HCT116 (cell line): ENCODE measurements around the gene KANK2. TPM values are rescaled to one million over a fixed set of nuclear protein-coding genes. Genes with fewer than 3 reads are reported as not detected.

Source experiments
- ATAC-seq: fragments of 200-7000 bp; cut with Tn5 transposase; 2 replicates; pipeline ENCODE4 v1.9.1; 2020; ENCODE audit warnings: mild to moderate bottlenecking, moderate library complexity
- BruUV-seq: library from RNA; stranded (reverse); fragments of 400-500 nt; replicated peaks from 2 replicates; lab custom pipeline; 2021; lab: Mats Ljungman, UMichigan
- CTCF ChIA-PET: fragments of 300-600 bp; sonication (Branson Sonifier 250); formaldehyde crosslinking; loops from one replicate; lab custom pipeline; 2021; ENCODE audit warnings: antibody characterized with exemption; lab: Charles Lee
- POLR2A ChIA-PET: fragments of 300-600, 350-600 bp; sonication (Branson Sonifier 250); formaldehyde crosslinking; loops from one replicate; lab custom pipeline; 2021; ENCODE audit warnings: antibody characterized with exemption; lab: Charles Lee
- RAD21 ChIA-PET, 2 experiments: fragments of 300-600 bp; sonication (Branson Sonifier 250); formaldehyde crosslinking; loops; one replicate each; lab custom pipeline; 2023; ENCODE audit warnings: low total read pairs in 2 of 2; ENCODE audit not compliant: uncharacterized antibody in 2 of 2, unreplicated experiment in 2 of 2, low non-redundant PET in 1 of 2; lab: Charles Lee
- DNase-seq: peaks from one replicate; pipeline ENCODE4 v3.0.0-alpha.2; 2010; ENCODE audit warnings: low read depth, low spot score
- H2AFZ ChIP-seq: fragments of 200-600 bp; shearing (Covaris generic), sonication (generic); 2 replicates; pipeline ENCODE4 v1.6.1; 2017; ENCODE audit warnings: low read depth, mixed run types, mixed read lengths, antibody characterized with exemption, low read length; ENCODE audit not compliant: poor library complexity, severe bottlenecking
- H3K27ac ChIP-seq: 2 replicates; pipeline ENCODE4 v1.5.1; 2012; ENCODE audit warnings: low read depth, low read length
- H3K27me3 ChIP-seq: fragments of 200-600 bp; sonication (generic); 2 replicates; pipeline ENCODE4 v1.6.1; 2016; ENCODE audit warnings: mixed run types, low read length, mixed read lengths; ENCODE audit not compliant: insufficient read depth
- H3K36me3 ChIP-seq, 2 experiments: fragments of 200-500 bp in 1 of 2; fragments of 200-600 bp in 1 of 2; sonication (Bioruptor generic) in 1 of 2; sonication (generic) in 1 of 2; 2 replicates each; pipeline versions ENCODE4 v1.5.1 to v1.6.1; 2014 to 2016; ENCODE audit warnings: low read length in 2 of 2, inconsistent platforms in 1 of 2, mixed read lengths in 1 of 2, mixed run types in 1 of 2; ENCODE audit not compliant: insufficient read depth in 2 of 2, control insufficient read depth in 1 of 2
- H3K4me1 ChIP-seq, 2 experiments: fragments of 200-600 bp in 1 of 2; sonication (generic) in 1 of 2; 2 replicates each; pipeline versions ENCODE4 v1.5.1 to v1.6.1; 2012 to 2017; ENCODE audit warnings: low read length in 2 of 2, inconsistent platforms in 1 of 2, mild to moderate bottlenecking in 1 of 2, mixed read lengths in 1 of 2, mixed run types in 1 of 2, moderate library complexity in 1 of 2; ENCODE audit not compliant: insufficient read depth in 2 of 2, control insufficient read depth in 1 of 2
- H3K4me2 ChIP-seq: fragments of 200-600 bp; sonication (generic); 2 replicates; pipeline ENCODE4 v1.6.1; 2017; ENCODE audit warnings: mixed run types, low read length, mixed read lengths
- H3K4me3 ChIP-seq, 2 experiments: fragments of 200-600 bp in 1 of 2; sonication (generic) in 1 of 2; replicated peaks in 1 of 2; 2 replicates each; pipeline ENCODE4 v1.5.1; 2011 to 2016; ENCODE audit warnings: low read length in 2 of 2, control low read depth in 1 of 2, low read depth in 1 of 2, mild to moderate bottlenecking in 1 of 2, mixed read lengths in 1 of 2, mixed run types in 1 of 2
- H3K79me2 ChIP-seq: fragments of 200-600 bp; sonication (generic); 2 replicates; pipeline ENCODE4 v1.6.1; 2017; ENCODE audit warnings: mild to moderate bottlenecking, mixed run types, low read length, moderate library complexity, mixed read lengths; ENCODE audit not compliant: insufficient read depth
- H3K9ac ChIP-seq: fragments of 200-600 bp; sonication (generic); 2 replicates; pipeline ENCODE4 v1.6.1; 2016; ENCODE audit warnings: low read length, mixed read lengths
- H3K9me2 ChIP-seq: fragments of 200-600 bp; sonication (generic), shearing (Covaris generic); 2 replicates; pipeline ENCODE4 v1.6.1; 2017; ENCODE audit warnings: mixed run types, mild to moderate bottlenecking, moderate library complexity; ENCODE audit not compliant: insufficient read depth
- H3K9me3 ChIP-seq, 2 experiments: fragments of 200-500 bp in 1 of 2; fragments of 200-600 bp in 1 of 2; sonication (Bioruptor generic) in 1 of 2; sonication (generic) in 1 of 2; 2 replicates each; pipeline ENCODE4 v1.6.1; 2014 to 2017; ENCODE audit warnings: low read length in 2 of 2, mixed read lengths in 2 of 2, inconsistent platforms in 1 of 2, low read depth in 1 of 2, mild to moderate bottlenecking in 1 of 2, mixed run types in 1 of 2, moderate library complexity in 1 of 2; ENCODE audit not compliant: control insufficient read depth in 1 of 2, insufficient read depth in 1 of 2
- H4K20me1 ChIP-seq: fragments of 200-600 bp; sonication (generic), shearing (Covaris generic); 2 replicates; pipeline ENCODE4 v1.6.1; 2017; ENCODE audit warnings: mixed run types, mild to moderate bottlenecking, moderate library complexity; ENCODE audit not compliant: insufficient read depth
- ATF3 ChIP-seq: IDR thresholded peaks from 2 replicates; pipeline ENCODE4 v1.6.1; 2012
- CEBPB ChIP-seq: IDR thresholded peaks from 2 replicates; pipeline ENCODE4 v1.6.1; 2012; ENCODE audit warnings: low read depth
- CTCF ChIP-seq, 3 experiments: fragments of 200-600 bp in 1 of 3; sonication (generic) in 1 of 3; IDR thresholded peaks in 2 of 3; conservative IDR thresholded peaks in 1 of 3; 2 replicates each; pipeline ENCODE4 v1.5.1; 2012 to 2017; ENCODE audit warnings: low read depth in 2 of 3, low read length in 2 of 3, antibody characterized with exemption in 1 of 3, borderline replicate concordance in 1 of 3, control low read depth in 1 of 3, mild to moderate bottlenecking in 1 of 3, mixed read lengths in 1 of 3, mixed run types in 1 of 3, moderate library complexity in 1 of 3; ENCODE audit not compliant: insufficient read depth in 1 of 3
- EGR1 ChIP-seq: IDR thresholded peaks from 2 replicates; pipeline ENCODE4 v1.6.1; 2012; ENCODE audit warnings: low read depth
- FOSL1 ChIP-seq: IDR thresholded peaks from 2 replicates; pipeline ENCODE4 v1.6.1; 2012; ENCODE audit warnings: low read depth
- MAX ChIP-seq: IDR thresholded peaks from 2 replicates; pipeline ENCODE4 v1.6.1; 2012
- POLR2A ChIP-seq: IDR thresholded peaks from 2 replicates; pipeline ENCODE4 v1.7.0; 2011; ENCODE audit warnings: borderline replicate concordance; ENCODE audit not compliant: insufficient read depth, insufficient read length; ENCODE audit errors: extremely low read depth
- POLR2AphosphoS5 ChIP-seq: IDR thresholded peaks from 2 replicates; pipeline ENCODE4 v1.6.1; 2011; ENCODE audit warnings: mild to moderate bottlenecking, low read depth, low read length, moderate library complexity
- RAD21 ChIP-seq: IDR thresholded peaks from 2 replicates; pipeline ENCODE4 v1.6.1; 2012; ENCODE audit warnings: low read depth, mild to moderate bottlenecking
- TCF7L2 ChIP-seq: IDR thresholded peaks from 2 replicates; pipeline ENCODE4 v1.7.0; 2011; ENCODE audit warnings: borderline replicate concordance, inconsistent platforms; ENCODE audit not compliant: insufficient read depth, insufficient read length; ENCODE audit errors: extremely low read depth
- YY1 ChIP-seq: IDR thresholded peaks from 2 replicates; pipeline ENCODE4 v1.6.1; 2011; ENCODE audit warnings: low read length, low read depth, moderate library complexity, mild to moderate bottlenecking; ENCODE audit not compliant: insufficient replicate concordance; ENCODE audit errors: extremely low read depth
- ZBTB33 ChIP-seq: IDR thresholded peaks from 2 replicates; pipeline ENCODE4 v1.6.1; 2011; ENCODE audit warnings: mild to moderate bottlenecking, low read length, moderate library complexity; ENCODE audit not compliant: insufficient replicate concordance; ENCODE audit errors: extremely low read depth
- ZNF274 ChIP-seq: fragments of 200-500 bp; sonication (Bioruptor generic); IDR thresholded peaks from 2 replicates; pipeline ENCODE4 v1.6.1; 2014; ENCODE audit warnings: mild to moderate bottlenecking, low read depth, low read length, inconsistent platforms
- intact Hi-C: fragments of 100-400 bp; cut with micrococcal nuclease; formaldehyde crosslinking; loops from 2 replicates; pipeline ENCODE4 v1.10.0; 2022
- total RNA-seq: library from RNA; stranded (reverse); gene quantifications from one replicate; pipeline ENCODE4 v1.2.1, GENCODE V29; 2021; ENCODE audit not compliant: unreplicated experiment

Gene KANK2
- total RNA-seq, 1 experiment from 2014 or later = 43.6 TPM

GRCh38 chr19:11239377-11240000 lies 42.1 kb upstream of the KANK2 start, which contains the start of gene ANGPTL8:
ANGPTL8 (plus strand) TSS chr19:11239619; CDS start chr19:11239638, 19 bp downstream.
- ATAC-seq = no peak
- Histone ChIP-seq H2AFZ (no peak within 1 kb of the TSS), H3K4me2 (no peak within 1 kb of the TSS), H3K4me1 (peaks cover 4 to 5% of the 10 kb centered on the region in 2 experiments; a peak in 3 of 4 replicates), H3K79me2 (no peaks in the 10 kb centered on the region), H3K4me3 (no peak within 1 kb of the TSS), H3K27me3 (no peaks in the 10 kb centered on the region), H3K36me3 (peaks cover 3% of the 10 kb centered on the region in 2 experiments; a peak in 2 of 4 replicates), H3K27ac (no peak within 1 kb of the TSS), H3K9me2 (no peaks in the 10 kb centered on the region), H3K9me3 (no peaks in the 10 kb centered on the region), H4K20me1 (no peaks in the 10 kb centered on the region), H3K9ac (no peak within 1 kb of the TSS)
- BruUV-seq = no TSS peak
- intact Hi-C loops = no loop called here
- no peak for DNase-seq
- POLR2A ChIA-PET = no interaction called here
- TF ChIP-seq YY1 (no peak), FOSL1 (no peak), ATF3 (no peak), MAX (no peak), RAD21 (no peak), EGR1 (no peak), TCF7L2 (no peak), ZBTB33 (no peak), CTCF (IDR thresholded peaks at IDR 0.05 in 2 of 3, conservative IDR thresholded peaks at IDR 0.05 in 1 of 3; ENCODE audit: borderline replicate concordance in 1 of 3, insufficient read depth in 1 of 3, low read depth in 2 of 3, low read length in 2 of 3) (no peak), ZNF274 (no peak), POLR2A (no peak), CEBPB (no peak), POLR2AphosphoS5 (no peak)
- CTCF ChIA-PET = no interaction called here
- RAD21 ChIA-PET = no interaction called here
